ENCODE measurements around the gene CRYGB.

- TF ChIP-seq POLR2A (IDR thresholded peaks at IDR 0.05; ENCODE audit: low read length) (no peak), GATA1 (IDR thresholded peaks at IDR 0.05; ENCODE audit: low read depth, low read length) (no peak)
Measured at GRCh38 chr2:208195531-208195930, 49.6 kb upstream of the CRYGB start.

Data from erythroblast (primary cell).